Measurements from ENCODE around the gene ELOB.

DNA sequence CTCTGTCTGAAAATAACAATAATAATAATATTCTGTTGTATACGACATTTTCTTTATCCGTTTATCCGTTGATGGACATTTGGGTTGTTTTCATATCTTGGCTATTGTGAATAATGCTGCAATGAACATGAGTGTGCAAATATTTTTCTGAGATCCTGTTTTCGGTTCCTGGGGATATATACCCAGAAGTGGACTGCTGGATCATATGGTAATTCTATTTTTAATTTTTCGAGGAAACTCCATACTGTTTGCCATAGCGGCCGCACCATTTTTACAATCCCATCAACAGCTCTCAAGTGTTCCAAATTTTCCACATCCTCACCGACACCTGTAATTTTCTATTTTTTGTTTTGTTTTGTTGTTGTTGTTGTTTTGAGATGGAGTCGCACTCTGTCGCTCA is 15.9 kb upstream of the ELOB start:
- TF ChIP-seq, protein P1, sequence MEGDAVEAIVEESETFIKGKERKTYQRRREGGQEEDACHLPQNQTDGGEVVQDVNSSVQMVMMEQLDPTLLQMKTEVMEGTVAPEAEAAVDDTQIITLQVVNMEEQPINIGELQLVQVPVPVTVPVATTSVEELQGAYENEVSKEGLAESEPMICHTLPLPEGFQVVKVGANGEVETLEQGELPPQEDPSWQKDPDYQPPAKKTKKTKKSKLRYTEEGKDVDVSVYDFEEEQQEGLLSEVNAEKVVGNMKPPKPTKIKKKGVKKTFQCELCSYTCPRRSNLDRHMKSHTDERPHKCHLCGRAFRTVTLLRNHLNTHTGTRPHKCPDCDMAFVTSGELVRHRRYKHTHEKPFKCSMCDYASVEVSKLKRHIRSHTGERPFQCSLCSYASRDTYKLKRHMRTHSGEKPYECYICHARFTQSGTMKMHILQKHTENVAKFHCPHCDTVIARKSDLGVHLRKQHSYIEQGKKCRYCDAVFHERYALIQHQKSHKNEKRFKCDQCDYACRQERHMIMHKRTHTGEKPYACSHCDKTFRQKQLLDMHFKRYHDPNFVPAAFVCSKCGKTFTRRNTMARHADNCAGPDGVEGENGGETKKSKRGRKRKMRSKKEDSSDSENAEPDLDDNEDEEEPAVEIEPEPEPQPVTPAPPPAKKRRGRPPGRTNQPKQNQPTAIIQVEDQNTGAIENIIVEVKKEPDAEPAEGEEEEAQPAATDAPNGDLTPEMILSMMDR (IDR thresholded peaks at IDR 0.05): no peak
- TF ChIP-seq POLR2A (IDR thresholded peaks at IDR 0.05) (no peak), POLR2AphosphoS5 (IDR thresholded peaks at IDR 0.05) (no peak)
